ENCODE results near the gene NLN. TPM values are rescaled to one million over a fixed set of nuclear protein-coding genes. Genes with fewer than 3 reads are reported as not detected.
A peak's percentile ranks its signal among the peaks of the same experiment; 100 is the strongest.

Gene NLN
- total and polyA plus RNA-seq, 9 of the 15 experiments (the other 6 are each of a cell fraction or from before 2014, with no cell fraction given): 6.9 to 45.2 (median 28.8) TPM

- Histone ChIP-seq H3K9ac (ENCODE audit: insufficient read depth in 1 of 2, low read depth in 2 of 2, low read length in 2 of 2) (no peak overlapping the region), H3K4me3 (no peak overlapping the region), H3K79me2 (ENCODE audit: control insufficient read depth, insufficient read depth, low read length) (no peaks in the 10 kb centered on the region), H3K4me2 (ENCODE audit: insufficient read depth, low read length) (no peak overlapping the region), H3K27me3 (ENCODE audit: control insufficient read depth in 2 of 2, insufficient read depth in 2 of 2, low read length in 2 of 2) (no peaks in the 10 kb centered on the region), H3K9me1 (ENCODE audit: control insufficient read depth, insufficient read depth, low read length) (no peaks in the 10 kb centered on the region), H4K20me1 (replicated peaks; ENCODE audit: control insufficient read depth, insufficient read depth, low read length) (no peaks in the 10 kb centered on the region), H3K9me3 (replicated peaks; ENCODE audit: control insufficient read depth, insufficient read depth, low read depth, low read length) (no peaks in the 10 kb centered on the region), H3K4me1 (replicated peaks in 1 of 2; ENCODE audit: control insufficient read depth in 2 of 2, insufficient read depth in 2 of 2, low read length in 2 of 2) (no peaks in the 10 kb centered on the region), H2AFZ (ENCODE audit: low read depth, low read length) (no peak overlapping the region), H3K36me3 (ENCODE audit: control insufficient read depth, insufficient read depth, low read length) (peaks cover 29% of the 10 kb centered on the region; the same call in 2 of the 3 replicates), H3K27ac (ENCODE audit: extremely low read depth, low read depth, low read length) (no peak overlapping the region)
- CTCF ChIA-PET (ENCODE audit: low intra/inter-chr PET ratio): no interaction called here
- BruUV-seq (replicated peaks): no TSS peak
- no peak for ATAC-seq
- POLR2A ChIA-PET: no interaction called here
- TF ChIP-seq MEF2A (IDR thresholded peaks at IDR 0.05; ENCODE audit: control insufficient read depth, low read depth, low read length) (no peak), ZKSCAN1 (IDR thresholded peaks at IDR 0.05; ENCODE audit: low read depth, low read length) (no peak), CBFA2T2 (conservative IDR thresholded peaks at IDR 0.05) (no peak)
- WGBS (ENCODE audit: insufficient coverage, low coverage, missing lambda C conversion rate): 86% methylated on average over 16 of the region's 17 CpGs
- FAIRE-seq: peak; percentile 37
- in situ Hi-C loops (cut with MboI): no loop called here
- no peak for DNase-seq (ENCODE audit: extremely low read depth in 1 of 4, low spot score in 3 of 4)
- intact Hi-C loops (cut with micrococcal nuclease): no loop called here
Observed at GRCh38 chr5:65791712-65792673, 70.0 kb downstream of the NLN start.

GRCh38 chr5:65796269-65796668 lies 74.3 kb downstream of the NLN start:
- no peak overlapping the region for H3K9ac ChIP-seq (ENCODE audit: insufficient read depth in 1 of 2, low read depth in 2 of 2, low read length in 2 of 2)
- ATAC-seq (no peak), FAIRE-seq (no peak)
- no peak for TF ChIP-seq ZBTB8A (IDR thresholded peaks at IDR 0.05; ENCODE audit: partially characterized antibody)
- no peak for TF ChIP-seq C11orf30 (IDR thresholded peaks at IDR 0.05; ENCODE audit: low read depth)
- TF ChIP-seq KLF1 (tag; IDR thresholded peaks at IDR 0.05): no peak
- no peak for TF ChIP-seq ATF7 (IDR thresholded peaks at IDR 0.05)
- no peak for TF ChIP-seq IRF2 (CRISPR knock-in tag; IDR thresholded peaks at IDR 0.05)
- no peak for TF ChIP-seq FOXK1 (CRISPR knock-in tag; IDR thresholded peaks at IDR 0.05; ENCODE audit: borderline replicate concordance)
- TF ChIP-seq POLR3G (IDR thresholded peaks at IDR 0.05; ENCODE audit: extremely low read depth, insufficient read length, insufficient replicate concordance): no peak
- TF ChIP-seq NELFE (IDR thresholded peaks at IDR 0.05; ENCODE audit: insufficient read depth, insufficient read length): no peak
- no peak for TF ChIP-seq NR2F6 (CRISPR knock-in tag; IDR thresholded peaks at IDR 0.05)
- no peak for TF ChIP-seq E2F8 (IDR thresholded peaks at IDR 0.05; ENCODE audit: low read depth, partially characterized antibody)
- no peak for TF ChIP-seq ZBTB7A (IDR thresholded peaks at IDR 0.05; ENCODE audit: borderline replicate concordance, control insufficient read depth, low read depth, low read length)

More at GRCh38 chr5:65796269-65796668, 74.3 kb downstream of the NLN start:
- no peak for DNase-seq (ENCODE audit: extremely low read depth in 1 of 4, low spot score in 3 of 4)
- no peaks in the 10 kb centered on the region for H4K20me1 ChIP-seq (replicated peaks; ENCODE audit: control insufficient read depth, insufficient read depth, low read length)
- H3K9me3 ChIP-seq (replicated peaks; ENCODE audit: control insufficient read depth, insufficient read depth, low read depth, low read length): no peaks in the 10 kb centered on the region
- no peak overlapping the region for H3K4me3 ChIP-seq
- intact Hi-C loops (cut with micrococcal nuclease) (no loop called here), in situ Hi-C loops (cut with MboI) (no loop called here)
- H3K27me3 ChIP-seq (ENCODE audit: control insufficient read depth in 2 of 2, insufficient read depth in 2 of 2, low read length in 2 of 2): no peaks in the 10 kb centered on the region
- H3K9me1 ChIP-seq (ENCODE audit: control insufficient read depth, insufficient read depth, low read length): no peaks in the 10 kb centered on the region
- peaks cover 23% of the 10 kb centered on the region for H3K36me3 ChIP-seq (ENCODE audit: control insufficient read depth, insufficient read depth, low read length)
- ChIA-PET POLR2A (no interaction called here), CTCF (ENCODE audit: low intra/inter-chr PET ratio) (no interaction called here)
- WGBS (ENCODE audit: insufficient coverage, low coverage, missing lambda C conversion rate): 78% methylated on average over 1 of the region's 1 CpG
- H3K4me1 ChIP-seq (replicated peaks in 1 of 2; ENCODE audit: control insufficient read depth in 2 of 2, insufficient read depth in 2 of 2, low read length in 2 of 2): no peaks in the 10 kb centered on the region
- no peak overlapping the region for H3K4me2 ChIP-seq (ENCODE audit: insufficient read depth, low read length)
- no peak overlapping the region for H3K27ac ChIP-seq (ENCODE audit: extremely low read depth, low read depth, low read length)
- H2AFZ ChIP-seq (ENCODE audit: low read depth, low read length): no peak overlapping the region
- no peaks in the 10 kb centered on the region for H3K79me2 ChIP-seq (ENCODE audit: control insufficient read depth, insufficient read depth, low read length)
- no TSS peak for BruUV-seq (replicated peaks)
